PFSK-1 (cell line): ENCODE data around the gene GFOD1.

ENCODE experiments used
- FOXP2 ChIP-seq: optimal IDR thresholded peaks from 2 replicates; pipeline ENCODE3; 2011; ENCODE audit warnings: borderline replicate concordance, control low read depth, inconsistent platforms; ENCODE audit not compliant: insufficient read depth; ENCODE audit errors: extremely low read length, extremely low read depth
- SIN3A ChIP-seq: IDR thresholded peaks from 2 replicates; pipeline ENCODE4 v1.6.1; 2012; ENCODE audit warnings: mild to moderate bottlenecking, low read length, moderate library complexity, borderline replicate concordance; ENCODE audit not compliant: insufficient read depth
- TF ChIP-seq, protein P1 (sequence below), 2 experiments: IDR thresholded peaks; 2 replicates each; pipeline versions ENCODE4 v1.6.1 to v1.8.0; 2011 to 2012; ENCODE audit warnings: low read depth in 2 of 2, low read length in 2 of 2, control low read depth in 1 of 2, inconsistent platforms in 1 of 2, mild to moderate bottlenecking in 1 of 2, moderate library complexity in 1 of 2; ENCODE audit not compliant: insufficient read depth in 1 of 2

DNA sequence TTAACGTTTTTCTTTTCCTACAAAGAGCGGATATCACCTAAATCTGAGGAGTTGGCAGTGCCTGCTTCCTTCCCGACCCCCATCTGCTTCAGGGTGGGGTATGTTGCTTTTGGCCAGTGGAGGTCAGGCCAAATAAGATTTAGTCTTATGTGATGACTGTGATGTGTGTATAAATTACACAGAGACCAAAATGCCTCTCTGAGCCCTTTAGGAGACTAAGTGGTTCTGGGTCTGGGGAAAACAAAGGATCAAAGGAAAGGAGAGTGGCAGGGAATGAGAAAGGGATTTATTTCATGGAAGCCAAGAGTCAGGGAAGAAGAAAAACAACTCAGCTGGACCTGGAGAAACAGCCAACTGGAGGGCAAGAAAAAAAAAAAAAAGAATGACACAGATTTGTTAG lies 120.0 kb downstream of the GFOD1 start:
- TF ChIP-seq, protein P1, sequence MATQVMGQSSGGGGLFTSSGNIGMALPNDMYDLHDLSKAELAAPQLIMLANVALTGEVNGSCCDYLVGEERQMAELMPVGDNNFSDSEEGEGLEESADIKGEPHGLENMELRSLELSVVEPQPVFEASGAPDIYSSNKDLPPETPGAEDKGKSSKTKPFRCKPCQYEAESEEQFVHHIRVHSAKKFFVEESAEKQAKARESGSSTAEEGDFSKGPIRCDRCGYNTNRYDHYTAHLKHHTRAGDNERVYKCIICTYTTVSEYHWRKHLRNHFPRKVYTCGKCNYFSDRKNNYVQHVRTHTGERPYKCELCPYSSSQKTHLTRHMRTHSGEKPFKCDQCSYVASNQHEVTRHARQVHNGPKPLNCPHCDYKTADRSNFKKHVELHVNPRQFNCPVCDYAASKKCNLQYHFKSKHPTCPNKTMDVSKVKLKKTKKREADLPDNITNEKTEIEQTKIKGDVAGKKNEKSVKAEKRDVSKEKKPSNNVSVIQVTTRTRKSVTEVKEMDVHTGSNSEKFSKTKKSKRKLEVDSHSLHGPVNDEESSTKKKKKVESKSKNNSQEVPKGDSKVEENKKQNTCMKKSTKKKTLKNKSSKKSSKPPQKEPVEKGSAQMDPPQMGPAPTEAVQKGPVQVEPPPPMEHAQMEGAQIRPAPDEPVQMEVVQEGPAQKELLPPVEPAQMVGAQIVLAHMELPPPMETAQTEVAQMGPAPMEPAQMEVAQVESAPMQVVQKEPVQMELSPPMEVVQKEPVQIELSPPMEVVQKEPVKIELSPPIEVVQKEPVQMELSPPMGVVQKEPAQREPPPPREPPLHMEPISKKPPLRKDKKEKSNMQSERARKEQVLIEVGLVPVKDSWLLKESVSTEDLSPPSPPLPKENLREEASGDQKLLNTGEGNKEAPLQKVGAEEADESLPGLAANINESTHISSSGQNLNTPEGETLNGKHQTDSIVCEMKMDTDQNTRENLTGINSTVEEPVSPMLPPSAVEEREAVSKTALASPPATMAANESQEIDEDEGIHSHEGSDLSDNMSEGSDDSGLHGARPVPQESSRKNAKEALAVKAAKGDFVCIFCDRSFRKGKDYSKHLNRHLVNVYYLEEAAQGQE (IDR thresholded peaks at IDR 0.05; ENCODE audit: insufficient read depth in 1 of 2, low read depth in 2 of 2, low read length in 2 of 2), result no peak
- no peak for TF ChIP-seq SIN3A
- TF ChIP-seq FOXP2, result no peak
